Measurements from ENCODE around the gene EFCAB10. TPM values are rescaled to one million over a fixed set of nuclear protein-coding genes. Genes with fewer than 3 reads are reported as not detected.

EFCAB10 gene
- total RNA-seq, 1 experiment from 2014 or later = not detected

GRCh38 chr7:105596866-105597265 is 15.6 kb upstream of the EFCAB10 start:
- BruUV-seq (replicated peaks) = no TSS peak

DNA sequence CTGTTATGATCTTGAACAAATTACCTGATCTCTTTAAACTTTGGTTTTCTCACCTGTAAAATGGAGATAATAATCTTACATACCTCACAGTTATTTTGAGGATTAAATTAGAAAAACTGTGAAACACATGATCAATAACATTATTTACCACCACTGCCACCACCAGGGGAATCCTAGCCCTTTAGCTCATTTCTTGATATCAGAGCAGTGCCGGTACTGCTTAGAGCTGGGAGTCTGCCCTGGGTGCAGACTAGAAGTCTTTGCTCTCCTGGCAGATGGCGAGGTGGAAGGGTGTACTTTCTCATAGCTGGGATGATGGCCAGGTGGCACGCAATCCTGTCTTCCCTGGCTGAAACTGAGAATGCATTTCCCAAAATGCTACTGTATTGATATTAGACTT is 12.7 kb upstream of the EFCAB10 start:
- H3K4me1 ChIP-seq (replicated peaks; ENCODE audit: insufficient read depth) = no peaks in the 10 kb centered on the region
- no peak overlapping the region for H3K4me3 ChIP-seq
- no peak overlapping the region for H2AFZ ChIP-seq
- no peak overlapping the region for H3K27ac ChIP-seq
- no peaks in the 10 kb centered on the region for H3K27me3 ChIP-seq (ENCODE audit: insufficient read depth, low read depth)
- H3K9me3 ChIP-seq (ENCODE audit: insufficient read depth, low read depth) = no peaks in the 10 kb centered on the region
- ChIA-PET POLR2A (ENCODE audit: unreplicated experiment) (no interaction called here), CTCF (interaction anchor here (0.6 kb wide), 1 partner anchor 176 kb away, joined by 3 read pairs; no protein-coding TSS in a partner anchor)
- DNase-seq = no peak
- H3K4me2 ChIP-seq = no peak overlapping the region
- no TSS peak for BruUV-seq (replicated peaks)
- TF ChIP-seq EZH2 (IDR thresholded peaks at IDR 0.05; ENCODE audit: low read depth) (no peak), CTCF (conservative IDR thresholded peaks at IDR 0.05) (no peak)
- no peaks in the 10 kb centered on the region for H4K20me1 ChIP-seq (ENCODE audit: insufficient read depth)
- no peaks in the 10 kb centered on the region for H3K79me2 ChIP-seq (ENCODE audit: low read depth)
- H3K36me3 ChIP-seq (ENCODE audit: low read depth) = no peaks in the 10 kb centered on the region
- intact Hi-C loops (cut with micrococcal nuclease; ENCODE audit: unreplicated experiment) = no loop called here
- H3F3A ChIP-seq (ENCODE audit: insufficient read depth, low read depth) = no peaks in the 10 kb centered on the region
- H3K9me2 ChIP-seq (ENCODE audit: insufficient read depth) = no peaks in the 10 kb centered on the region

More at GRCh38 chr7:105596866-105597265, 15.6 kb upstream of the EFCAB10 start:
- Histone ChIP-seq H3F3A (ENCODE audit: insufficient read depth, low read depth) (no peaks in the 10 kb centered on the region), H3K27ac (no peak overlapping the region), H3K9me3 (ENCODE audit: insufficient read depth, low read depth) (no peaks in the 10 kb centered on the region), H3K4me3 (no peak overlapping the region), H3K9me2 (ENCODE audit: insufficient read depth) (no peaks in the 10 kb centered on the region), H3K4me2 (no peak overlapping the region), H3K27me3 (ENCODE audit: insufficient read depth, low read depth) (no peaks in the 10 kb centered on the region), H3K79me2 (ENCODE audit: low read depth) (no peaks in the 10 kb centered on the region), H3K4me1 (replicated peaks; ENCODE audit: insufficient read depth) (no peaks in the 10 kb centered on the region), H4K20me1 (ENCODE audit: insufficient read depth) (no peaks in the 10 kb centered on the region), H2AFZ (no peak overlapping the region), H3K36me3 (ENCODE audit: low read depth) (no peaks in the 10 kb centered on the region)
- intact Hi-C loops (cut with micrococcal nuclease; ENCODE audit: unreplicated experiment) = no loop called here
- ChIA-PET POLR2A (ENCODE audit: unreplicated experiment) (no interaction called here), CTCF (no interaction called here)
- no peak for DNase-seq
- TF ChIP-seq EZH2 (IDR thresholded peaks at IDR 0.05; ENCODE audit: low read depth) = no peak
- no peak for TF ChIP-seq CTCF (conservative IDR thresholded peaks at IDR 0.05)

DNA sequence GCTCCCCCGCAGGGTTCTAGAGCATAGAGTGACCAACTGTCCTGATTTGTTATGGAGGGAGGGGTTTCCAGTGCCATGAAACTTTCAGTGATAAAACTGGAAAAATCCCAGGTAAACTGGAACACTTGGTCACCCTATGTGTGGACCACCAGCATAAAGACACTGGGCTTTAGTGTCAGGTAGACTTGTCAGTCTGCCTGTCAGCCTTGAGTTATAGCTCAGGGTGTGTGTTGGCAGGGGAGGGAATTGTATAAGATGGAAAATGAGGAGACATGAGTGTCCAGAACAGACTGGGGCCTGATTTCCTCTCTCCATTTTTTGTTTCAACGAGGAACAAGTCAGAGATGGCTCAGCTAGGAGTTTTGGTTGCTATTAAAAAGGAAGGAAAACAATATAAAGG is 10.2 kb upstream of the EFCAB10 start:
- H3K79me2 ChIP-seq (ENCODE audit: low read depth) = no peaks in the 10 kb centered on the region
- POLR2A ChIA-PET (ENCODE audit: unreplicated experiment) = no interaction called here
- no peak for DNase-seq
- H4K20me1 ChIP-seq (ENCODE audit: insufficient read depth) = no peaks in the 10 kb centered on the region
- H2AFZ ChIP-seq = no peak overlapping the region
- H3K27me3 ChIP-seq (ENCODE audit: insufficient read depth, low read depth) = no peaks in the 10 kb centered on the region
- no peaks in the 10 kb centered on the region for H3K9me3 ChIP-seq (ENCODE audit: insufficient read depth, low read depth)
- CTCF ChIA-PET = no interaction called here
- no peaks in the 10 kb centered on the region for H3K36me3 ChIP-seq (ENCODE audit: low read depth)
- H3F3A ChIP-seq (ENCODE audit: insufficient read depth, low read depth) = no peaks in the 10 kb centered on the region
- BruUV-seq (replicated peaks) = no TSS peak
- TF ChIP-seq CTCF (conservative IDR thresholded peaks at IDR 0.05) (no peak), EZH2 (IDR thresholded peaks at IDR 0.05; ENCODE audit: low read depth) (no peak)
- intact Hi-C loops (cut with micrococcal nuclease; ENCODE audit: unreplicated experiment) = no loop called here
- H3K9me2 ChIP-seq (ENCODE audit: insufficient read depth) = no peaks in the 10 kb centered on the region
- no peaks in the 10 kb centered on the region for H3K4me1 ChIP-seq (replicated peaks; ENCODE audit: insufficient read depth)
- no peak overlapping the region for H3K4me3 ChIP-seq
- no peak overlapping the region for H3K27ac ChIP-seq
- H3K4me2 ChIP-seq = no peak overlapping the region

Data from PC-9 (cell line).